Colonic mucosa (tissue), 4 donors: Measurements from ENCODE around the gene NLGN4Y. TPM values are rescaled to one million over a fixed set of nuclear protein-coding genes. Genes with fewer than 3 reads are reported as not detected.

Source experiments
- DNase-seq: peaks from one replicate; pipeline ENCODE4 v3.0.0-alpha.2; 2020
- H3K27ac ChIP-seq: fragments of 200-600 bp; one replicate; pipeline ENCODE4 v1.8.0; 2021
- H3K27me3 ChIP-seq: fragments of 200-600 bp; one replicate; pipeline ENCODE4 v1.8.0; 2021
- H3K36me3 ChIP-seq: fragments of 200-600 bp; one replicate; pipeline ENCODE4 v1.8.0; 2021
- H3K4me1 ChIP-seq: fragments of 200-600 bp; one replicate; pipeline ENCODE4 v1.8.0; 2021; ENCODE audit warnings: mild to moderate bottlenecking
- H3K4me3 ChIP-seq: fragments of 200-600 bp; one replicate; pipeline ENCODE4 v1.8.0; 2021
- H3K9ac ChIP-seq, 2 donors: one replicate each; pipeline ENCODE4 v1.7.0; 2013; ENCODE audit warnings: control low read depth in 2 of 2, low read depth in 2 of 2, low read length in 2 of 2
- H3K9me3 ChIP-seq: fragments of 200-600 bp; one replicate; pipeline ENCODE4 v1.8.0; 2021
- CTCF ChIP-seq: fragments of 200-600 bp; IDR thresholded peaks from one replicate; pipeline ENCODE4 v1.8.0; 2022; ENCODE audit warnings: antibody characterized with exemption, mild to moderate bottlenecking
- intact Hi-C: fragments of 100-400 bp; cut with DNase I; formaldehyde crosslinking; loops from one replicate; pipeline ENCODE4 v1.14.1; 2022
- total RNA-seq, 2 donors: library from RNA; stranded (reverse); fragmentation: NEBNext Ultra II Directional in 1 of 2; extraction: Animal tissue kit (Norgen Biotek cat#: 25700) in 1 of 2; gene quantifications; one replicate each; pipeline ENCODE4 v1.2.1, GENCODE V29; 2021
- donor health status: healthy.
- donor health status: DM: no; HTN: no; CAD: no.
- donor health status: DM: no; HTN: no; CAD: no.

The NLGN4Y gene
- total RNA-seq, 2 donors from 2014 or later = not detected

DNA sequence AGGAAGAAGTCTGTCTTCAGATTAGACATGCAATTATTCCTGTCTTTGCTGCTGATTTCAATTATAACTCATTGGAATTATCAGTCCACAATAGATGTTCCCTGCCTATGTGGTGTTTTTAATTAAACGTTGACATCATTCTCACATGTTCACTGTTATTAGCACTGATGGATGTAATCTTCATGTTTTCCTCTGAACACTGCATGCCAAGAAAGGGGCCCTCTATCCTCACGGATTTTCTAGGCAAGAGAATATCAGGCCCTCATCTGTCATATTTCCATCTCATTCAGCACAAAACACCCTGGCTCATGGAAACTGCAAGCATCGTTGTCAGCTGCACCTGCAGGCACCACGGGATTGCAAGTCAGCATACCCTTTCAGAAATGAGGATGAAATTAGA is 224.0 kb downstream of the NLGN4Y start:
- DNase-seq = no peak
- no peaks in the 10 kb centered on the region for H3K27me3 ChIP-seq
- no peaks in the 10 kb centered on the region for H3K4me1 ChIP-seq
- H3K27ac ChIP-seq = no peak overlapping the region
- no peaks in the 10 kb centered on the region for H3K9me3 ChIP-seq
- H3K9ac ChIP-seq = no peak overlapping the region
- H3K4me3 ChIP-seq = no peak overlapping the region
- no peaks in the 10 kb centered on the region for H3K36me3 ChIP-seq
- intact Hi-C loops = no loop called here
- TF ChIP-seq CTCF = no peak

- H3K9me3 ChIP-seq = no peaks in the 10 kb centered on the region
- DNase-seq = no peak
- no peak overlapping the region for H3K9ac ChIP-seq
- no peak overlapping the region for H3K4me3 ChIP-seq
- H3K36me3 ChIP-seq = no peaks in the 10 kb centered on the region
- no peaks in the 10 kb centered on the region for H3K4me1 ChIP-seq
- H3K27me3 ChIP-seq = no peaks in the 10 kb centered on the region
- H3K27ac ChIP-seq = no peak overlapping the region
- no peak for TF ChIP-seq CTCF
- intact Hi-C loops = no loop called here
Observed at GRCh38 chrY:14755571-14755970, 231.2 kb downstream of the NLGN4Y start.

- H3K9me3 ChIP-seq = no peaks in the 10 kb centered on the region
- no peak for DNase-seq
- no peaks in the 10 kb centered on the region for H3K36me3 ChIP-seq
- no peak overlapping the region for H3K4me3 ChIP-seq
- intact Hi-C loops = no loop called here
- no peak overlapping the region for H3K9ac ChIP-seq
- H3K27ac ChIP-seq = no peak overlapping the region
- H3K4me1 ChIP-seq = no peaks in the 10 kb centered on the region
- H3K27me3 ChIP-seq = no peaks in the 10 kb centered on the region
- no peak for TF ChIP-seq CTCF
Observed at GRCh38 chrY:14762903-14763302, 238.6 kb downstream of the NLGN4Y start.

GRCh38 chrY:14763600-14763999 is 239.3 kb downstream of the NLGN4Y start:
- no peaks in the 10 kb centered on the region for H3K4me1 ChIP-seq
- no peak overlapping the region for H3K4me3 ChIP-seq
- DNase-seq = no peak
- no peaks in the 10 kb centered on the region for H3K36me3 ChIP-seq
- H3K9me3 ChIP-seq = no peaks in the 10 kb centered on the region
- no peak overlapping the region for H3K9ac ChIP-seq
- H3K27ac ChIP-seq = no peak overlapping the region
- no peak for TF ChIP-seq CTCF
- intact Hi-C loops = no loop called here
- H3K27me3 ChIP-seq = no peaks in the 10 kb centered on the region

DNA sequence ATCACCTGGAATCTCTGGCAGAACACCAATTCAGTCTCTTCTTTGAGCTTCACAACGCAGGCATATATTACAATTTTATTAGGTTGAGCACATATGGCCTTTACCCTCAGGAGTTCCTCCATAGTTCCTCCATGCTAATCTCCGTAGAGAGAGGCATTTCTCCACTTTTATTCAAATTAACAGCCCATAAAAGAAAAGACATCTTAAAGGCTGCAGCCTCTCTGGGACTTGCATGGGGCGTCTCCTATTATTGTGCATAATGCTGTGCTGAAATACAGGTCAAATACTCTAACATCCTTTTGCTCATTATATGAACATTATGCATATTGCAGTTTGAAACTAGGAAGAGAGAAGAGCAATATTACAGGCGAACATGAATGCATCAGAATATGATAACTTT is 253.9 kb downstream of the NLGN4Y start:
- H3K9ac ChIP-seq = no peak overlapping the region
- no peaks in the 10 kb centered on the region for H3K27me3 ChIP-seq
- no peaks in the 10 kb centered on the region for H3K36me3 ChIP-seq
- H3K4me1 ChIP-seq = no peaks in the 10 kb centered on the region
- no peak overlapping the region for H3K27ac ChIP-seq
- DNase-seq = no peak
- no peak for TF ChIP-seq CTCF
- intact Hi-C loops = no loop called here
- H3K4me3 ChIP-seq = no peak overlapping the region
- H3K9me3 ChIP-seq = no peaks in the 10 kb centered on the region

- no peak for DNase-seq
- H3K36me3 ChIP-seq = no peaks in the 10 kb centered on the region
- H3K27ac ChIP-seq = no peak overlapping the region
- intact Hi-C loops = no loop called here
- H3K4me3 ChIP-seq = no peak overlapping the region
- H3K9me3 ChIP-seq = no peaks in the 10 kb centered on the region
- no peak overlapping the region for H3K9ac ChIP-seq
- no peaks in the 10 kb centered on the region for H3K27me3 ChIP-seq
- no peaks in the 10 kb centered on the region for H3K4me1 ChIP-seq
- TF ChIP-seq CTCF = no peak
Observed at GRCh38 chrY:14793104-14793503, 268.8 kb downstream of the NLGN4Y start.
